Right lobe of liver (tissue), 6 donors: Measurements from ENCODE around the gene PCP2. TPM values are rescaled to one million over a fixed set of nuclear protein-coding genes. Genes with fewer than 3 reads are reported as not detected.

Experiments
- ATAC-seq, 4 donors: fragments of 200-7000 bp; cut with Tn5 transposase; one replicate each; pipeline ENCODE4 v1.9.1; 2020; ENCODE audit warnings: mild to moderate bottlenecking in 4 of 4, moderate library complexity in 4 of 4
- DNase-seq, 3 donors: peaks; one replicate each; pipeline ENCODE4 v3.0.0-alpha.2; 2020
- H3K27ac ChIP-seq, 3 donors: fragments of 200-600 bp; one replicate each; pipeline ENCODE4 v1.8.0; 2022
- H3K27me3 ChIP-seq, 2 donors: fragments of 200-600 bp; one replicate each; pipeline ENCODE4 v1.8.0; 2022
- H3K36me3 ChIP-seq, 4 donors: fragments of 200-600 bp; sonication (generic) in 1 of 4; one replicate each; pipeline versions ENCODE4 v1.5.1 to v1.8.0; 2017 to 2022; ENCODE audit warnings: control low read depth in 1 of 4
- H3K4me1 ChIP-seq, 4 donors: fragments of 200-600 bp; sonication (generic) in 1 of 4; one replicate each; pipeline versions ENCODE4 v1.5.1 to v1.8.0; 2017 to 2022; ENCODE audit warnings: control low read depth in 1 of 4
- H3K4me3 ChIP-seq, 3 donors: fragments of 200-600 bp; one replicate each; pipeline ENCODE4 v1.8.0; 2022
- H3K9me3 ChIP-seq, 4 donors: fragments of 200-600 bp; sonication (generic) in 1 of 4; one replicate each; pipeline versions ENCODE4 v1.5.1 to v1.8.0; 2017 to 2022; ENCODE audit warnings: control low read depth in 1 of 4
- CTCF ChIP-seq, 4 donors: fragments of 200-600 bp in 3 of 4; fragments of 450-650 bp in 1 of 4; IDR thresholded peaks; one replicate each; pipeline versions ENCODE4 v1.5.1 to v1.8.0; 2016 to 2022; ENCODE audit warnings: antibody characterized with exemption in 4 of 4, mild to moderate bottlenecking in 2 of 4
- POLR2A ChIP-seq: fragments of 450-650 bp; IDR thresholded peaks from one replicate; pipeline ENCODE4 v1.6.1; 2017; ENCODE audit warnings: antibody characterized with exemption, mild to moderate bottlenecking
- WGBS: methylation state at CpG from one replicate; pipeline ENCODE4 v1.1.6; 2018; ENCODE audit warnings: low coverage, low lambda C conversion rate; ENCODE audit not compliant: insufficient coverage; ENCODE audit errors: missing lambda C conversion rate; 5-methylcytosine and 5-hydroxymethylcytosine counted together
- intact Hi-C, 2 donors: fragments of 100-400 bp; cut with DNase I; formaldehyde crosslinking; loops; one replicate each; pipeline versions ENCODE4 v1.11.2 to v1.14.1; 2022
- total RNA-seq, 6 experiments: library from RNA; depleted of rRNA in 2 of 6; stranded (reverse); fragments of >200 nt in 2 of 6; fragmentation: NEBNext Ultra II Directional in 3 of 6; extraction: Animal tissue kit (Norgen Biotek cat#: 25700) in 3 of 6; gene quantifications; one replicate each; pipeline versions ENCODE4 v1.1.0 to v1.2.4, GENCODE V29; 2016 to 2023
- donor health status: DM: no; HTN: yes; CAD: no.
- donor health status: DM: no; HTN: no; CAD: no.
- donor health status: DM: no; HTN: no; CAD: no.
- donor health status: DM: no; HTN: yes; CAD: no.
- donor health status: DM: no; HTN: yes; CAD: no.

Gene PCP2
- total RNA-seq, 6 experiments from 2014 or later: 0.90 to 1.5 (median 0.95) TPM; not detected in 3

DNA sequence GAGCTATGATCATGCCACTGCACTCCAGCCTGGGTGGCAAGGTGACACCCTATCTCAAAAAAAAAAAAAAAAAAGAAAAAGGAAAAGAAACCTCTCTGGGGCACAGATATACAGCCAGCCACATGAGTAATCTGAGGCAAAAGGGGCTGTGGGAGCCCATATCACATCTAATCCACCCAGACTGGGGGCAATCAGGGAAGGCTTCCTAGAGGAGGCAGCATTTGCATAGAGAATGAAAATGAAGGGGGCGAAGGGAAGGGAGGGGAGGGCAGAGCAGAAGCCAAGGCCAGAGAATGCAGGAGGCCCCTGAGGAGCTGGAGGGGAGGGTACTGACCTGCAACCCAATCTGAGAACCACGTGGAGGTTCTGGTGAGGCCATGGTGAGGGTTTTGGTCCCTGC is 16.6 kb upstream of the PCP2 start:
- H3K27me3 ChIP-seq: no peaks in the 10 kb centered on the region
- TF ChIP-seq CTCF (IDR thresholded peaks at IDR 0.05): no peak
- no peak for TF ChIP-seq POLR2A
- 67% methylated on average over 1 of the region's 2 CpGs for WGBS

DNA sequence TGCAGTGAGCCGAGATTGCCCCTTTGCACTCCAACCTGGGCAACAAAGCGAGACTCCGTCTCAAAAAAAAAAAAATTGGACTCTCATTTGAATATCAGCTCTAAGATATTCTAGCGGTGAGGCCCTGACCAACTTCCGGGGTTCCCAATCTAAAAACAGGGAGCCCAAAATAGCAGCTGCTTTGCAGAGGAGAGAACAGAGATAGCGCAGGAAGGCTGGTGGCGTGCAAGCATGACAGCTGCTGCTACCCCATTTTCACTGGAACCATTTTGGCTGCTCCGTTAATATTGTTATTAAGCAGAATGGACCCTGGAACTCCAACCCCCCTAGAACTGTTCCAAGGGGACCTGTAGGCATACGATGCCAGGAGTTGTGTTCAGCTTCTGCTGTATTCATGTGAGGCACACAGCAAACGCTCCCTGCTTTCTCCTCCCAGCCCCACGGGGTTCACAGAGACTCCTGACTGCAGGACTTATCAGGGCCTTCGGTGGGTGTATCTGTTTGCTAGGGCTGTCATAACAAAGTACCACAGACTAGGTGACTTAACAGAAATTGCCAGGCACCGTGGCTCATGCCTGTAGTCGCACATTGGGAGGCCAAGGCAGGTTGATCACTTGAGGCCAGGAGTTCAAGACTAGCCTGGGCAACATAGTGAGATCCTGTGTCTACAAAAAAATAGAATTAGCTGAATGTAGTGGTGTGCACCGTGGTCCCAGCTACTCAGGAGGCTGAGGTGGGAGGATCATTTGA is 14.9 kb upstream of the PCP2 start:
- Histone ChIP-seq H3K9me3 (no peaks in the 10 kb centered on the region), H3K36me3 (no peaks in the 10 kb centered on the region), H3K4me3 (no peak overlapping the region), H3K4me1 (peaks cover 0 to 9% (median 3%) of the 10 kb centered on the region in 4 donors), H3K27ac (no peak overlapping the region), H3K27me3 (no peaks in the 10 kb centered on the region)
- intact Hi-C loops: no loop called here
- ATAC-seq (no peak), DNase-seq (no peak)
- TF ChIP-seq POLR2A (no peak), CTCF (IDR thresholded peaks at IDR 0.05) (no peak)
- 77% methylated on average over 8 of the region's 15 CpGs for WGBS

More for the DNA sequence above, 16.6 kb upstream of the PCP2 start:
- no peak overlapping the region for H3K27ac ChIP-seq
- H3K36me3 ChIP-seq: no peaks in the 10 kb centered on the region
- no peaks in the 10 kb centered on the region for H3K9me3 ChIP-seq
- no peak overlapping the region for H3K4me3 ChIP-seq
- peaks cover 0 to 9% (median 3%) of the 10 kb centered on the region in 4 donors for H3K4me1 ChIP-seq
- intact Hi-C loops: no loop called here
- no peak for ATAC-seq
- DNase-seq: no peak

DNA sequence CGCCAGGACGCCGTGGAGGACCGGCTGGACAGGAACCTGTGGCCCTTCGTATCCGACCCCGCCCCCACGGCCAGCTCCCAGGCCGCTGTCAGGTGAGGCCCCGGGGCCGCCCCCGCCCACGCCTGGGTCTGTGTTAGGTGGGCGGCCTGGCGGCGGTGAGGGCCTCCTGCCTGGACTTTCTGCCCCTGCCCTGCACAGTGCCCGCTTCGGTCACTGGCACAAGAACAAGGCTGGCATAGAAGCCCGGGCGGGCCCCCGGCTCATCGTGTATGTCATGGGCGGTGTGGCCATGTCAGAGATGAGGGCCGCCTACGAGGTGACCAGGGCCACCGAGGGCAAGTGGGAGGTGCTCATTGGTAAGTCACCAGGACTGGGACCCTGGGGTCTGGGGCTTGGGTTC is 13.6 kb upstream of the PCP2 start:
- no peak for TF ChIP-seq POLR2A
- no peak for TF ChIP-seq CTCF (IDR thresholded peaks at IDR 0.05)
- H3K36me3 ChIP-seq: no peaks in the 10 kb centered on the region
- no peak overlapping the region for H3K27ac ChIP-seq
- no peak overlapping the region for H3K4me3 ChIP-seq
- no peaks in the 10 kb centered on the region for H3K9me3 ChIP-seq
- intact Hi-C loops: no loop called here
- peaks cover 0 to 4% (median under 1%) of the 10 kb centered on the region in 4 donors for H3K4me1 ChIP-seq
- WGBS: 65% methylated on average over 6 of the region's 26 CpGs
- no peak for ATAC-seq
- H3K27me3 ChIP-seq: no peaks in the 10 kb centered on the region
- DNase-seq: peak in 1 of 3 donors; percentile 45

DNA sequence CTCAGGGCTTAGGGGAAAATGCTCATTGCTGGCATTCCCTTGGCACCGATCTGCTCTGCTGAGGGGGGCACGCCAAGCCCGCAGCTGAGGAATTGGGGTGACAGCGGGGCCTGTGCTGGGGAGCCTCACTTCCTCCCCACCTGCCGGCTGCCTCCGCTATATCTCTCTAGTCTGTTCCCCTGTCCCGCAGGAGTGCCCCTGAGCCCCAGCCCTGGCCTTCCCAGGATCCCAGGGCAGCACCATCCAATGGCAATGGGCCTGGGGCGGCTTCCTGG is 12.8 kb upstream of the PCP2 start:
- ATAC-seq (no peak), DNase-seq (peak in 1 of 3 donors; percentile 14)
- H3K9me3 ChIP-seq: no peaks in the 10 kb centered on the region
- intact Hi-C loops: no loop called here
- no CpG with 5 or more reads among the region's 8 CpGs for WGBS
- H3K4me3 ChIP-seq: no peak overlapping the region
- H3K27me3 ChIP-seq: no peaks in the 10 kb centered on the region
- TF ChIP-seq POLR2A: no peak
- no peak for TF ChIP-seq CTCF (IDR thresholded peaks at IDR 0.05)
- no peaks in the 10 kb centered on the region for H3K4me1 ChIP-seq
- no peak overlapping the region for H3K27ac ChIP-seq
- H3K36me3 ChIP-seq: no peaks in the 10 kb centered on the region
